ENCODE data around the gene TRIM29.

GRCh38 chr11:120129570-120129969 lies 8.3 kb downstream of the TRIM29 start:
- TF ChIP-seq CTCF (IDR thresholded peaks at IDR 0.05) (no peak), POLR2A (IDR thresholded peaks at IDR 0.05) (no peak)
